Trophoblast cell (in vitro differentiated cells and primary cell): ENCODE data around the gene HABP4.

ENCODE experiments used
- DNase-seq, 2 donors: peaks; one replicate each; pipeline ENCODE4 v3.0.0-alpha.2; 2016
- H2AFZ ChIP-seq: 2 replicates; pipeline ENCODE4 v1.6.1; 2013; ENCODE audit warnings: low read length, moderate library complexity, mild to moderate bottlenecking; ENCODE audit not compliant: insufficient read depth, poor library complexity
- H2AK5ac ChIP-seq: 2 replicates; pipeline ENCODE4 v1.6.1; 2013; ENCODE audit warnings: mild to moderate bottlenecking, low read length
- H2BK120ac ChIP-seq: 2 replicates; pipeline ENCODE4 v1.6.1; 2013; ENCODE audit warnings: low read length, mild to moderate bottlenecking, moderate library complexity; ENCODE audit not compliant: insufficient read depth, poor library complexity
- H2BK12ac ChIP-seq: 2 replicates; pipeline ENCODE4 v1.6.1; 2013; ENCODE audit warnings: mild to moderate bottlenecking, low read length, moderate library complexity
- H2BK5ac ChIP-seq: 2 replicates; pipeline ENCODE4 v1.6.1; 2013; ENCODE audit warnings: low read length, low read depth, moderate library complexity, mild to moderate bottlenecking; ENCODE audit not compliant: poor library complexity
- H3K14ac ChIP-seq: 2 replicates; pipeline ENCODE4 v1.6.1; 2013; ENCODE audit warnings: mild to moderate bottlenecking, low read length
- H3K18ac ChIP-seq: 2 replicates; pipeline ENCODE4 v1.6.1; 2013; ENCODE audit warnings: mild to moderate bottlenecking, low read length
- H3K23ac ChIP-seq: 2 replicates; pipeline ENCODE4 v1.6.1; 2013; ENCODE audit warnings: low read length
- H3K27ac ChIP-seq: 2 replicates; pipeline ENCODE4 v1.5.1; 2013; ENCODE audit warnings: low read depth, mild to moderate bottlenecking, inconsistent platforms, low read length, moderate library complexity
- H3K27me3 ChIP-seq: 2 replicates; pipeline ENCODE4 v1.6.1; 2013; ENCODE audit warnings: inconsistent platforms, mild to moderate bottlenecking, low read length, moderate library complexity; ENCODE audit not compliant: insufficient read depth
- H3K36me3 ChIP-seq, 2 experiments: 1 replicate in 1 of 2; 2 replicates in 1 of 2; pipeline ENCODE4 v1.6.1; 2013; ENCODE audit warnings: low read length in 2 of 2, mild to moderate bottlenecking in 2 of 2, moderate library complexity in 1 of 2; ENCODE audit not compliant: insufficient read depth in 2 of 2, control insufficient read depth in 1 of 2
- H3K4ac ChIP-seq: 2 replicates; pipeline ENCODE4 v1.6.1; 2013; ENCODE audit warnings: low read depth, mild to moderate bottlenecking, low read length, moderate library complexity
- H3K4me1 ChIP-seq, 2 experiments: 1 replicate in 1 of 2; 2 replicates in 1 of 2; pipeline ENCODE4 v1.6.1; 2013; ENCODE audit warnings: low read length in 2 of 2, mild to moderate bottlenecking in 2 of 2, moderate library complexity in 1 of 2; ENCODE audit not compliant: insufficient read depth in 2 of 2, control insufficient read depth in 1 of 2
- H3K4me2 ChIP-seq: 2 replicates; pipeline ENCODE4 v1.6.1; 2013; ENCODE audit warnings: inconsistent platforms, mild to moderate bottlenecking, low read length, moderate library complexity
- H3K4me3 ChIP-seq: 2 replicates; pipeline ENCODE4 v1.5.1; 2013; ENCODE audit warnings: mild to moderate bottlenecking, low read depth, low read length, inconsistent platforms
- H3K79me1 ChIP-seq: one replicate; pipeline ENCODE4 v1.6.1; 2013; ENCODE audit warnings: low read length
- H3K79me2 ChIP-seq: 2 replicates; pipeline ENCODE4 v1.6.1; 2013; ENCODE audit warnings: low read length, mild to moderate bottlenecking; ENCODE audit not compliant: control insufficient read depth, insufficient read depth, poor library complexity
- H3K9ac ChIP-seq: 2 replicates; pipeline ENCODE4 v1.6.1; 2013; ENCODE audit warnings: mild to moderate bottlenecking, low read length
- H3K9me3 ChIP-seq: 2 replicates; pipeline ENCODE4 v1.6.1; 2013; ENCODE audit warnings: low read depth, mild to moderate bottlenecking, control low read depth, inconsistent platforms, low read length; ENCODE audit not compliant: insufficient read depth
- H4K12ac ChIP-seq: 2 replicates; pipeline ENCODE4 v1.6.1; 2013; ENCODE audit warnings: low read depth, mild to moderate bottlenecking, low read length, moderate library complexity
- H4K8ac ChIP-seq: 2 replicates; pipeline ENCODE4 v1.6.1; 2013; ENCODE audit warnings: low read depth, mild to moderate bottlenecking, low read length, moderate library complexity
- H4K91ac ChIP-seq: one replicate; pipeline ENCODE4 v1.6.1; 2013; ENCODE audit warnings: low read depth, mild to moderate bottlenecking, low read length, moderate library complexity
- WGBS: extraction: QIAGEN DNeasy Blood & Tissue Kit; methylation state at CpG from one replicate; pipeline ENCODE4 v1.1.7; 2013; ENCODE audit warnings: missing lambda C conversion rate; ENCODE audit not compliant: insufficient read length, insufficient coverage; ENCODE audit errors: extremely low coverage; 5-methylcytosine and 5-hydroxymethylcytosine counted together

Gene HABP4

GRCh38 chr9:96494215-96494800 lies 44.3 kb downstream of the HABP4 start:
- Histone ChIP-seq H3K9ac (no peak overlapping the region), H4K12ac (no peak overlapping the region), H3K27ac (no peak overlapping the region), H3K23ac (no peak overlapping the region), H2AFZ (no peak overlapping the region), H2BK120ac (no peak overlapping the region), H3K27me3 (no peaks in the 10 kb centered on the region), H3K18ac (no peak overlapping the region), H2BK5ac (no peak overlapping the region), H3K4me1 (peaks cover 0 to 3% of the 10 kb centered on the region in 2 experiments), H4K91ac (no peak overlapping the region), H3K14ac (no peak overlapping the region), H3K4ac (no peak overlapping the region), H2BK12ac (no peak overlapping the region), H3K4me2 (no peak overlapping the region), H3K9me3 (no peaks in the 10 kb centered on the region), H3K4me3 (no peak overlapping the region), H3K79me2 (no peaks in the 10 kb centered on the region), H4K8ac (no peak overlapping the region), H3K79me1 (no peaks in the 10 kb centered on the region), H3K36me3 (peaks cover 34 to 36% of the 10 kb centered on the region in 2 experiments), H2AK5ac (no peak overlapping the region)
- DNase-seq, result peak in 1 of 2 donors; percentile 7
- WGBS, result 100% methylated on average over 3 of the region's 8 CpGs

- no peak overlapping the region for H4K91ac ChIP-seq
- H2AK5ac ChIP-seq, result no peak overlapping the region
- peaks cover 29 to 31% of the 10 kb centered on the region in 2 experiments for H3K36me3 ChIP-seq
- no peak overlapping the region for H3K4me2 ChIP-seq
- no peaks in the 10 kb centered on the region for H3K79me2 ChIP-seq
- DNase-seq, result peak; percentile 72 to 78
- H3K9me3 ChIP-seq, result no peaks in the 10 kb centered on the region
- no peak overlapping the region for H3K9ac ChIP-seq
- H3K18ac ChIP-seq, result no peak overlapping the region
- H3K14ac ChIP-seq, result no peak overlapping the region
- H3K27me3 ChIP-seq, result no peaks in the 10 kb centered on the region
- no peak overlapping the region for H4K12ac ChIP-seq
- H3K27ac ChIP-seq, result no peak overlapping the region
- WGBS, result no CpG with 5 or more reads among the region's 11 CpGs
- no peak overlapping the region for H2BK12ac ChIP-seq
- no peak overlapping the region for H2AFZ ChIP-seq
- H3K4ac ChIP-seq, result no peak overlapping the region
- H2BK5ac ChIP-seq, result no peak overlapping the region
- no peaks in the 10 kb centered on the region for H3K79me1 ChIP-seq
- H3K23ac ChIP-seq, result no peak overlapping the region
- no peak overlapping the region for H3K4me3 ChIP-seq
- no peak overlapping the region for H2BK120ac ChIP-seq
- peaks cover 0 to 3% of the 10 kb centered on the region in 2 experiments for H3K4me1 ChIP-seq
- no peak overlapping the region for H4K8ac ChIP-seq
Observed at GRCh38 chr9:96495341-96495740, 45.4 kb downstream of the HABP4 start.

GRCh38 chr9:96496368-96497116 lies 46.6 kb downstream of the HABP4 start:
- H3K9ac ChIP-seq, result no peak overlapping the region
- no peak overlapping the region for H3K18ac ChIP-seq
- no CpG with 5 or more reads among the region's 55 CpGs for WGBS

GRCh38 chr9:96497117-96497399 lies 47.1 kb downstream of the HABP4 start:
- H4K91ac ChIP-seq, result no peak overlapping the region
- H4K12ac ChIP-seq, result no peak overlapping the region
- no peak overlapping the region for H3K4me3 ChIP-seq
- no peaks in the 10 kb centered on the region for H3K79me2 ChIP-seq
- peaks cover 16 to 25% of the 10 kb centered on the region in 2 experiments for H3K36me3 ChIP-seq
- H3K4ac ChIP-seq, result no peak overlapping the region
- no peak overlapping the region for H3K4me2 ChIP-seq
- no peak for DNase-seq
- no CpG with 5 or more reads among the region's 17 CpGs for WGBS
- H3K14ac ChIP-seq, result no peak overlapping the region
- peaks cover 3 to 4% of the 10 kb centered on the region in 2 experiments for H3K4me1 ChIP-seq
- no peak overlapping the region for H2BK120ac ChIP-seq
- no peak overlapping the region for H3K27ac ChIP-seq
- H3K9ac ChIP-seq, result no peak overlapping the region
- no peak overlapping the region for H3K23ac ChIP-seq
- H3K9me3 ChIP-seq, result no peaks in the 10 kb centered on the region
- H3K18ac ChIP-seq, result no peak overlapping the region
- no peaks in the 10 kb centered on the region for H3K79me1 ChIP-seq
- H4K8ac ChIP-seq, result no peak overlapping the region
- no peak overlapping the region for H2BK12ac ChIP-seq
- H2AK5ac ChIP-seq, result no peak overlapping the region
- no peak overlapping the region for H2AFZ ChIP-seq
- H2BK5ac ChIP-seq, result no peak overlapping the region
- H3K27me3 ChIP-seq, result no peaks in the 10 kb centered on the region

More at GRCh38 chr9:96496368-96497116, 46.6 kb downstream of the HABP4 start:
- Histone ChIP-seq H4K12ac (no peak overlapping the region), H3K27ac (no peak overlapping the region), H3K4me2 (no peak overlapping the region), H3K4me1 (peaks cover 3 to 4% of the 10 kb centered on the region in 2 experiments), H4K91ac (no peak overlapping the region), H3K79me2 (no peaks in the 10 kb centered on the region), H3K9me3 (no peaks in the 10 kb centered on the region), H3K14ac (no peak overlapping the region), H3K23ac (no peak overlapping the region), H3K36me3 (peaks cover 21 to 29% of the 10 kb centered on the region in 2 experiments), H3K4ac (no peak overlapping the region), H2BK120ac (no peak overlapping the region), H2AK5ac (no peak overlapping the region), H3K27me3 (no peaks in the 10 kb centered on the region), H2BK5ac (no peak overlapping the region), H2BK12ac (no peak overlapping the region), H2AFZ (no peak overlapping the region), H4K8ac (no peak overlapping the region), H3K79me1 (no peaks in the 10 kb centered on the region), H3K4me3 (no peak overlapping the region)
- DNase-seq, result no peak
